HEK293 (cell line): ENCODE measurements around the gene SKI.

ENCODE experiments used
- CTCF ChIA-PET: fragments of 350-600 bp; formaldehyde crosslinking; extraction: SDS; loops from one replicate; lab custom pipeline; 2021; ENCODE audit warnings: antibody characterized with exemption; lab: Yijun Ruan, JAX
- POLR2A ChIA-PET: fragments of 300-600 bp; formaldehyde crosslinking; extraction: SDS; loops from one replicate; lab custom pipeline; 2020; ENCODE audit warnings: antibody characterized with exemption, inconsistent platforms; lab: Yijun Ruan, JAX
- H3K27ac ChIP-seq: fragments of 200-500 bp; sonication (Bioruptor generic); 2 replicates; pipeline ENCODE4 v1.5.1; 2014; ENCODE audit warnings: low read depth, low read length, control low read depth, inconsistent platforms; ENCODE audit errors: extremely low read depth
- H3K36me3 ChIP-seq, 2 experiments: fragments of 200-500 bp in 1 of 2; sonication (Bioruptor generic) in 1 of 2; 1 replicate in 1 of 2; 2 replicates in 1 of 2; pipeline ENCODE4 v1.5.1; 2014 to 2017; ENCODE audit warnings: inconsistent platforms in 2 of 2, low read length in 2 of 2; ENCODE audit not compliant: control insufficient read depth in 2 of 2, insufficient read depth in 1 of 2
- H3K4me1 ChIP-seq: fragments of 200-500 bp; sonication (Bioruptor generic); 2 replicates; pipeline ENCODE4 v1.5.1; 2014; ENCODE audit warnings: mild to moderate bottlenecking, low read length, inconsistent platforms; ENCODE audit not compliant: control insufficient read depth, insufficient read depth
- H3K4me3 ChIP-seq: 2 replicates; pipeline ENCODE4 v1.5.1; 2011; ENCODE audit warnings: low read depth, mild to moderate bottlenecking, control low read depth, low read length, moderate library complexity
- H3K9me3 ChIP-seq: fragments of 200-500 bp; sonication (Bioruptor generic); 2 replicates; pipeline ENCODE4 v1.5.1; 2014; ENCODE audit warnings: low read depth, low read length, inconsistent platforms; ENCODE audit not compliant: control insufficient read depth, insufficient read depth
- GLIS1 ChIP-seq: fragments of 450-650 bp; formaldehyde crosslinking; IDR thresholded peaks from 2 replicates; pipeline ENCODE4 v1.5.1; 2016; ENCODE audit warnings: missing biosample characterization, missing genetic modification characterization
- GLIS2 ChIP-seq: fragments of 450-650 bp; formaldehyde crosslinking; IDR thresholded peaks from 2 replicates; pipeline ENCODE4 v1.5.1; 2016; ENCODE audit warnings: missing biosample characterization, missing genetic modification characterization
- KLF16 ChIP-seq: fragments of 450-650 bp; formaldehyde crosslinking; IDR thresholded peaks from 2 replicates; pipeline ENCODE4 v1.5.1; 2017; ENCODE audit warnings: missing biosample characterization, missing genetic modification characterization
- SCRT1 ChIP-seq: fragments of 450-650 bp; formaldehyde crosslinking; IDR thresholded peaks from 2 replicates; pipeline ENCODE4 v1.5.1; 2016; ENCODE audit warnings: missing biosample characterization, missing genetic modification characterization, borderline replicate concordance
- ZBTB17 ChIP-seq: fragments of 450-650 bp; formaldehyde crosslinking; IDR thresholded peaks from 2 replicates; pipeline ENCODE4 v1.5.1; 2016; ENCODE audit warnings: missing biosample characterization, missing genetic modification characterization
- ZBTB48 ChIP-seq: fragments of 450-650 bp; formaldehyde crosslinking; IDR thresholded peaks from 2 replicates; pipeline ENCODE4 v1.5.1; 2016; ENCODE audit warnings: missing biosample characterization, missing genetic modification characterization
- ZIC2 ChIP-seq: fragments of 450-650 bp; formaldehyde crosslinking; IDR thresholded peaks from 2 replicates; pipeline ENCODE4 v1.5.1; 2016; ENCODE audit warnings: missing biosample characterization, missing genetic modification characterization
- ZNF37A ChIP-seq: fragments of 450-650 bp; IDR thresholded peaks from 2 replicates; pipeline ENCODE4 v1.5.1; 2018; ENCODE audit warnings: missing biosample characterization, missing genetic modification characterization
- ZNF510 ChIP-seq: fragments of 450-650 bp; formaldehyde crosslinking; IDR thresholded peaks from 2 replicates; pipeline ENCODE4 v1.5.1; 2018; ENCODE audit warnings: mild to moderate bottlenecking, missing genetic modification characterization, missing biosample characterization; ENCODE audit not compliant: insufficient replicate concordance
- ZNF555 ChIP-seq: fragments of 450-650 bp; formaldehyde crosslinking; conservative IDR thresholded peaks from 2 replicates; pipeline ENCODE4 v1.5.1; 2017; ENCODE audit warnings: missing biosample characterization, mild to moderate bottlenecking, missing genetic modification characterization, inconsistent platforms
- ZNF600 ChIP-seq: fragments of 450-650 bp; formaldehyde crosslinking; IDR thresholded peaks from 2 replicates; pipeline ENCODE4 v1.5.1; 2016; ENCODE audit warnings: missing biosample characterization, missing genetic modification characterization
- TF ChIP-seq, protein P1 (sequence below): fragments of 450-650 bp; formaldehyde crosslinking; IDR thresholded peaks from 2 replicates; pipeline ENCODE4 v1.5.1; 2016; ENCODE audit warnings: missing biosample characterization, missing genetic modification characterization
- TF ChIP-seq, protein P2 (sequence below): fragments of 450-650 bp; formaldehyde crosslinking; IDR thresholded peaks from 2 replicates; pipeline ENCODE4 v1.5.1; 2017; ENCODE audit warnings: missing biosample characterization, missing genetic modification characterization
- TF ChIP-seq, protein P3 (sequence below): fragments of 450-650 bp; formaldehyde crosslinking; IDR thresholded peaks from 2 replicates; pipeline ENCODE4 v1.5.1; 2017; ENCODE audit warnings: missing biosample characterization, missing genetic modification characterization
- TF ChIP-seq, protein P4 (sequence below): IDR thresholded peaks from 2 replicates; pipeline ENCODE4 v1.6.1; 2011; ENCODE audit warnings: mild to moderate bottlenecking, low read depth, low read length, borderline replicate concordance
- TF ChIP-seq, protein P5 (sequence below): fragments of 450-650 bp; formaldehyde crosslinking; IDR thresholded peaks from 2 replicates; pipeline ENCODE4 v1.5.1; 2016; ENCODE audit warnings: missing biosample characterization, missing genetic modification characterization
- TF ChIP-seq, protein P6 (sequence below): fragments of 450-650 bp; formaldehyde crosslinking; IDR thresholded peaks from 2 replicates; pipeline ENCODE4 v1.5.1; 2017; ENCODE audit warnings: missing biosample characterization, missing genetic modification characterization

SKI gene

DNA sequence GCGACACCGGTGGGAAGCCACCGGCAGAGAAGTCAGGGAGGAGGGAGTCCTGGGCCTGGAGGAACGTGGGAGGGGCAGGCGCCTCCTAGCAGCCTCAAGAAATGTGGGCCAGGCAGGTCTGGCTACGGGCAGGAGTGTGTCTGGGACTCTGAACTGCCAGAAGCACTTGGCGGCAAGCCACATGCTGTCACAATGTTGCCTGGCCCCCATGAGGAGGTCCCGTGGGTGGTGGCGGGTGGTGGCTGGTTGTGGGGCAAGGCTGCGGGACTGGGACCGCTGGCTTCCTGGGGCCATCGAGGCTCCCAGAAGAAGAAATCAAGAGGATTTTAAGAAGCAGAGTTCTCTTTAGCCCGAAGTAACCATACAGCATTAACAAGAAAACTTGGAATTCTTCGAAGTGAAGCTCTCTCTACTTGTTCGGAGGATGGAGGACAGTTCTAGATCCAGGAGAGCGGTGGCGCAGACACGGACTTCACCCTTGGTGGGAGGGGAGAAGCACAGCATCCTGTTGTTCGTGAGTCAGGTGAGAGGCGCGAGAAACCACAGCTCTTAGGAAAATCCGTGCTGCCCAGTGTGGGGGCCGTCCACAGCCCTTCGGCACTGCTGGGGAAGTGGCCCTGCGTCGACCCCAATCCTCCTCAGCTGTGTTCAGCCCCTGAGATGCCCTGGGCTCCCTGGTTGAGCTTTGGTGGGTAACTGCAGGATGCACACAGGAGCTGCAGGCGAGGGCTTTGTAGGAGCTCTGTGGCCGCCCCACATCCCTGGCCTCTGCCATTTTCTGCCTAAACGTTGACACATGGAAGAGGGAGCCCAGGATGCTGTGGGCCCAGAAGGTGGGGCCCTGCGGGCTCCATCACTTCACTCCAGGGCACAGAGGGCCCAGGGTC lies 12.4 kb downstream of the SKI start (continued):
- TF ChIP-seq ZBTB17 (tag by site-specific recombination): no peak
- no peak for TF ChIP-seq SCRT1 (tag by site-specific recombination)
- peak; percentile 78 for TF ChIP-seq GLIS2 (tag by site-specific recombination)
- TF ChIP-seq, protein P1, sequence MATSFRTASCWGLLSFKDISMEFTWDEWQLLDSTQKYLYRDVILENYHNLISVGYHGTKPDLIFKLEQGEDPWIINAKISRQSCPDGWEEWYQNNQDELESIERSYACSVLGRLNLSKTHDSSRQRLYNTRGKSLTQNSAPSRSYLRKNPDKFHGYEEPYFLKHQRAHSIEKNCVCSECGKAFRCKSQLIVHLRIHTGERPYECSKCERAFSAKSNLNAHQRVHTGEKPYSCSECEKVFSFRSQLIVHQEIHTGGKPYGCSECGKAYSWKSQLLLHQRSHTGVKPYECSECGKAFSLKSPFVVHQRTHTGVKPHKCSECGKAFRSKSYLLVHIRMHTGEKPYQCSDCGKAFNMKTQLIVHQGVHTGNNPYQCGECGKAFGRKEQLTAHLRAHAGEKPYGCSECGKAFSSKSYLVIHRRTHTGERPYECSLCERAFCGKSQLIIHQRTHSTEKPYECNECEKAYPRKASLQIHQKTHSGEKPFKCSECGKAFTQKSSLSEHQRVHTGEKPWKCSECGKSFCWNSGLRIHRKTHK (tag by site-specific recombination): no peak
- 0 out of 2 replicates have a peak, but pooled peaks have one; percentile 56 for TF ChIP-seq KLF16 (tag by site-specific recombination)
- TF ChIP-seq, protein P2, sequence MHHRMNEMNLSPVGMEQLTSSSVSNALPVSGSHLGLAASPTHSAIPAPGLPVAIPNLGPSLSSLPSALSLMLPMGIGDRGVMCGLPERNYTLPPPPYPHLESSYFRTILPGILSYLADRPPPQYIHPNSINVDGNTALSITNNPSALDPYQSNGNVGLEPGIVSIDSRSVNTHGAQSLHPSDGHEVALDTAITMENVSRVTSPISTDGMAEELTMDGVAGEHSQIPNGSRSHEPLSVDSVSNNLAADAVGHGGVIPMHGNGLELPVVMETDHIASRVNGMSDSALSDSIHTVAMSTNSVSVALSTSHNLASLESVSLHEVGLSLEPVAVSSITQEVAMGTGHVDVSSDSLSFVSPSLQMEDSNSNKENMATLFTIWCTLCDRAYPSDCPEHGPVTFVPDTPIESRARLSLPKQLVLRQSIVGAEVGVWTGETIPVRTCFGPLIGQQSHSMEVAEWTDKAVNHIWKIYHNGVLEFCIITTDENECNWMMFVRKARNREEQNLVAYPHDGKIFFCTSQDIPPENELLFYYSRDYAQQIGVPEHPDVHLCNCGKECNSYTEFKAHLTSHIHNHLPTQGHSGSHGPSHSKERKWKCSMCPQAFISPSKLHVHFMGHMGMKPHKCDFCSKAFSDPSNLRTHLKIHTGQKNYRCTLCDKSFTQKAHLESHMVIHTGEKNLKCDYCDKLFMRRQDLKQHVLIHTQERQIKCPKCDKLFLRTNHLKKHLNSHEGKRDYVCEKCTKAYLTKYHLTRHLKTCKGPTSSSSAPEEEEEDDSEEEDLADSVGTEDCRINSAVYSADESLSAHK (tag by site-specific recombination): no peak
- TF ChIP-seq, protein P3, sequence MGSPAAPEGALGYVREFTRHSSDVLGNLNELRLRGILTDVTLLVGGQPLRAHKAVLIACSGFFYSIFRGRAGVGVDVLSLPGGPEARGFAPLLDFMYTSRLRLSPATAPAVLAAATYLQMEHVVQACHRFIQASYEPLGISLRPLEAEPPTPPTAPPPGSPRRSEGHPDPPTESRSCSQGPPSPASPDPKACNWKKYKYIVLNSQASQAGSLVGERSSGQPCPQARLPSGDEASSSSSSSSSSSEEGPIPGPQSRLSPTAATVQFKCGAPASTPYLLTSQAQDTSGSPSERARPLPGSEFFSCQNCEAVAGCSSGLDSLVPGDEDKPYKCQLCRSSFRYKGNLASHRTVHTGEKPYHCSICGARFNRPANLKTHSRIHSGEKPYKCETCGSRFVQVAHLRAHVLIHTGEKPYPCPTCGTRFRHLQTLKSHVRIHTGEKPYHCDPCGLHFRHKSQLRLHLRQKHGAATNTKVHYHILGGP (tag by site-specific recombination): no peak
- no peak for TF ChIP-seq ZNF37A (tag by site-specific recombination)
- TF ChIP-seq, protein P4, sequence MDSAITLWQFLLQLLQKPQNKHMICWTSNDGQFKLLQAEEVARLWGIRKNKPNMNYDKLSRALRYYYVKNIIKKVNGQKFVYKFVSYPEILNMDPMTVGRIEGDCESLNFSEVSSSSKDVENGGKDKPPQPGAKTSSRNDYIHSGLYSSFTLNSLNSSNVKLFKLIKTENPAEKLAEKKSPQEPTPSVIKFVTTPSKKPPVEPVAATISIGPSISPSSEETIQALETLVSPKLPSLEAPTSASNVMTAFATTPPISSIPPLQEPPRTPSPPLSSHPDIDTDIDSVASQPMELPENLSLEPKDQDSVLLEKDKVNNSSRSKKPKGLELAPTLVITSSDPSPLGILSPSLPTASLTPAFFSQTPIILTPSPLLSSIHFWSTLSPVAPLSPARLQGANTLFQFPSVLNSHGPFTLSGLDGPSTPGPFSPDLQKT: no peak
- TF ChIP-seq, all 188 proteins: peak for 20

DNA sequence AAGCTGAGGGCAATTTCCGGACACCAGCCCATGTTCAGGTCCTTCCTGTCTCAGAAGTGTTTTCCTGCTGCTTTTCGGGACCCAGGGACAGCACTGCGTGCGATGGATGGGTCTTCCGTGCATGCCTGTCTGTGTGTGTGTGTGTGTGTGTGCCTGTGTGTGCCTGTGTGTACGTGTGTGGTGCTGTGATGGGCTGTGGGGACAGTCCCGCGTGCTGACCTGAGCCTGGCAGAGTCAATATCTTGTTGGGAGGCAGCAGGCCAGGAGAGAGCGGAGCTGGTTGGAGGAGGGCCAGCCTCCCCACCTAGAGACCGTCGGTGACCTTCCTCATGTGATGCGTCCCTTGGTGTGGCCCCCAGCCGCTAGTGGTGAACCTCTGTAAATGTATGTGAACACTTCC lies 13.7 kb downstream of the SKI start:
- Histone ChIP-seq H3K9me3 (no peaks in the 10 kb centered on the region), H3K4me1 (peaks cover 23% of the 10 kb centered on the region), H3K36me3 (peaks cover 0 to 51% of the 10 kb centered on the region in 2 experiments; a peak in 2 of 3 replicates), H3K4me3 (no peak overlapping the region), H3K27ac (no peak overlapping the region)
- CTCF ChIA-PET: interaction anchor here (1.0 kb wide), 1 partner anchor 140 kb away, joined by 4 read pairs; no protein-coding TSS in a partner anchor
- TF ChIP-seq, protein P5, sequence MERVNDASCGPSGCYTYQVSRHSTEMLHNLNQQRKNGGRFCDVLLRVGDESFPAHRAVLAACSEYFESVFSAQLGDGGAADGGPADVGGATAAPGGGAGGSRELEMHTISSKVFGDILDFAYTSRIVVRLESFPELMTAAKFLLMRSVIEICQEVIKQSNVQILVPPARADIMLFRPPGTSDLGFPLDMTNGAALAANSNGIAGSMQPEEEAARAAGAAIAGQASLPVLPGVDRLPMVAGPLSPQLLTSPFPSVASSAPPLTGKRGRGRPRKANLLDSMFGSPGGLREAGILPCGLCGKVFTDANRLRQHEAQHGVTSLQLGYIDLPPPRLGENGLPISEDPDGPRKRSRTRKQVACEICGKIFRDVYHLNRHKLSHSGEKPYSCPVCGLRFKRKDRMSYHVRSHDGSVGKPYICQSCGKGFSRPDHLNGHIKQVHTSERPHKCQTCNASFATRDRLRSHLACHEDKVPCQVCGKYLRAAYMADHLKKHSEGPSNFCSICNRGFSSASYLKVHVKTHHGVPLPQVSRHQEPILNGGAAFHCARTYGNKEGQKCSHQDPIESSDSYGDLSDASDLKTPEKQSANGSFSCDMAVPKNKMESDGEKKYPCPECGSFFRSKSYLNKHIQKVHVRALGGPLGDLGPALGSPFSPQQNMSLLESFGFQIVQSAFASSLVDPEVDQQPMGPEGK: peak; percentile 27; the same call in 1 of the 2 replicates
- no peak for TF ChIP-seq ZNF510 (tag by site-specific recombination)
- TF ChIP-seq ZIC2 (tag by site-specific recombination): peak; percentile 76
- TF ChIP-seq ZBTB48: peak; percentile 34; the same call in 1 of the 2 replicates
- TF ChIP-seq, protein P6, sequence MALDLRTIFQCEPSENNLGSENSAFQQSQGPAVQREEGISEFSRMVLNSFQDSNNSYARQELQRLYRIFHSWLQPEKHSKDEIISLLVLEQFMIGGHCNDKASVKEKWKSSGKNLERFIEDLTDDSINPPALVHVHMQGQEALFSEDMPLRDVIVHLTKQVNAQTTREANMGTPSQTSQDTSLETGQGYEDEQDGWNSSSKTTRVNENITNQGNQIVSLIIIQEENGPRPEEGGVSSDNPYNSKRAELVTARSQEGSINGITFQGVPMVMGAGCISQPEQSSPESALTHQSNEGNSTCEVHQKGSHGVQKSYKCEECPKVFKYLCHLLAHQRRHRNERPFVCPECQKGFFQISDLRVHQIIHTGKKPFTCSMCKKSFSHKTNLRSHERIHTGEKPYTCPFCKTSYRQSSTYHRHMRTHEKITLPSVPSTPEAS: peak; percentile 83
- no peak for TF ChIP-seq ZNF555 (tag by site-specific recombination)
- peak; percentile 98 for TF ChIP-seq GLIS1 (tag by site-specific recombination)
- peak; percentile 83 for TF ChIP-seq ZNF600 (tag by site-specific recombination)
- POLR2A ChIA-PET: interaction anchor here (0.6 to 0.7 kb wide), 2 partner anchors 17 to 41 kb away, joined by 3 read pairs; no protein-coding TSS in a partner anchor
